ENCODE results near the gene FMN2. TPM values are rescaled to one million over a fixed set of nuclear protein-coding genes. Genes with fewer than 3 reads are reported as not detected.

Gene FMN2
- total RNA-seq, 3 donors from 2014 or later (not counting 1 experiment from before 2014, with no cell fraction given), result not detected

- Mint-ChIP-seq H3K36me3 (no peaks in the 10 kb centered on the region), H3K4me1 (no peaks in the 10 kb centered on the region), H3K4me3 (no peak overlapping the region), H3K27me3 (ENCODE audit: low read depth in 2 of 2) (peaks cover 0 to 2% of the 10 kb centered on the region in 2 donors), H3K9me3 (peaks cover 2 to 7% of the 10 kb centered on the region in 2 donors), H3K27ac (no peak overlapping the region)
- intact Hi-C loops (cut with micrococcal nuclease), result no loop called here
- Histone ChIP-seq H3K27me3 (ENCODE audit: control insufficient read depth, insufficient read depth, low read length) (no peaks in the 10 kb centered on the region), H3K9me3 (ENCODE audit: control insufficient read depth, insufficient read depth, low read length) (no peaks in the 10 kb centered on the region), H3K27ac (ENCODE audit: low read length) (no peak overlapping the region), H3K4me1 (ENCODE audit: control insufficient read depth, insufficient read depth, low read length) (no peaks in the 10 kb centered on the region), H3K4me3 (ENCODE audit: low read length) (no peak overlapping the region), H3K36me3 (ENCODE audit: control insufficient read depth, insufficient read depth, low read length) (no peaks in the 10 kb centered on the region)
- ATAC-seq, result no peak
- no peak for DNase-seq
- 95% methylated on average over 6 of the region's 7 CpGs for WGBS (ENCODE audit: insufficient coverage)
- no peak for TF ChIP-seq CTCF (IDR thresholded peaks at IDR 0.05)
Observed at GRCh38 chr1:240068961-240069360, 22.7 kb upstream of the FMN2 start.

GRCh38 chr1:240070188-240070587, 21.5 kb upstream of the FMN2 start:
- H3K4me3 Mint-ChIP-seq, result no peak overlapping the region
- H3K27me3 Mint-ChIP-seq (ENCODE audit: low read depth in 2 of 2), result peaks cover 0 to 2% of the 10 kb centered on the region in 2 donors
- DNase-seq (no peak), ATAC-seq (no peak)
- intact Hi-C loops (cut with micrococcal nuclease), result no loop called here
- H3K36me3 ChIP-seq (ENCODE audit: control insufficient read depth, insufficient read depth, low read length), result no peaks in the 10 kb centered on the region
- no peak overlapping the region for H3K4me3 ChIP-seq (ENCODE audit: low read length)
- no peaks in the 10 kb centered on the region for H3K4me1 Mint-ChIP-seq
- peaks cover 2 to 7% of the 10 kb centered on the region in 2 donors for H3K9me3 Mint-ChIP-seq
- H3K4me1 ChIP-seq (ENCODE audit: control insufficient read depth, insufficient read depth, low read length), result no peaks in the 10 kb centered on the region
- no peaks in the 10 kb centered on the region for H3K27me3 ChIP-seq (ENCODE audit: control insufficient read depth, insufficient read depth, low read length)
- H3K9me3 ChIP-seq (ENCODE audit: control insufficient read depth, insufficient read depth, low read length), result no peaks in the 10 kb centered on the region
- no peak overlapping the region for H3K27ac Mint-ChIP-seq
- TF ChIP-seq CTCF (IDR thresholded peaks at IDR 0.05), result no peak
- H3K36me3 Mint-ChIP-seq, result no peaks in the 10 kb centered on the region
- no peak overlapping the region for H3K27ac ChIP-seq (ENCODE audit: low read length)

GRCh38 chr1:240073097-240073496, 18.6 kb upstream of the FMN2 start:
- WGBS (ENCODE audit: insufficient coverage), result 41% methylated on average over 3 of the region's 3 CpGs
- H3K27me3 Mint-ChIP-seq (ENCODE audit: low read depth in 2 of 2), result peaks cover 0 to 2% of the 10 kb centered on the region in 2 donors
- peaks cover 2 to 7% of the 10 kb centered on the region in 2 donors for H3K9me3 Mint-ChIP-seq
- Histone ChIP-seq H3K4me3 (ENCODE audit: low read length) (no peak overlapping the region), H3K9me3 (ENCODE audit: control insufficient read depth, insufficient read depth, low read length) (no peaks in the 10 kb centered on the region), H3K4me1 (ENCODE audit: control insufficient read depth, insufficient read depth, low read length) (no peaks in the 10 kb centered on the region), H3K36me3 (ENCODE audit: control insufficient read depth, insufficient read depth, low read length) (no peaks in the 10 kb centered on the region), H3K27ac (ENCODE audit: low read length) (no peak overlapping the region), H3K27me3 (ENCODE audit: control insufficient read depth, insufficient read depth, low read length) (no peaks in the 10 kb centered on the region)
- no peak for DNase-seq
- no peak overlapping the region for H3K4me3 Mint-ChIP-seq
- no peak for ATAC-seq
- no peak for TF ChIP-seq CTCF (IDR thresholded peaks at IDR 0.05)
- no peaks in the 10 kb centered on the region for H3K4me1 Mint-ChIP-seq
- H3K36me3 Mint-ChIP-seq, result no peaks in the 10 kb centered on the region
- H3K27ac Mint-ChIP-seq, result no peak overlapping the region
- intact Hi-C loops (cut with micrococcal nuclease), result no loop called here

GRCh38 chr1:240074422-240074821, 17.3 kb upstream of the FMN2 start:
- Histone ChIP-seq H3K4me3 (ENCODE audit: low read length) (no peak overlapping the region), H3K4me1 (ENCODE audit: control insufficient read depth, insufficient read depth, low read length) (no peaks in the 10 kb centered on the region), H3K36me3 (ENCODE audit: control insufficient read depth, insufficient read depth, low read length) (no peaks in the 10 kb centered on the region), H3K9me3 (ENCODE audit: control insufficient read depth, insufficient read depth, low read length) (no peaks in the 10 kb centered on the region), H3K27ac (ENCODE audit: low read length) (no peak overlapping the region), H3K27me3 (ENCODE audit: control insufficient read depth, insufficient read depth, low read length) (no peaks in the 10 kb centered on the region)
- WGBS (ENCODE audit: insufficient coverage), result 81% methylated on average over 5 of the region's 5 CpGs
- intact Hi-C loops (cut with micrococcal nuclease), result no loop called here
- Mint-ChIP-seq H3K27ac (no peak overlapping the region), H3K4me1 (no peaks in the 10 kb centered on the region), H3K9me3 (peaks cover 4 to 7% of the 10 kb centered on the region in 2 donors), H3K4me3 (no peak overlapping the region), H3K36me3 (no peaks in the 10 kb centered on the region), H3K27me3 (ENCODE audit: low read depth in 2 of 2) (peaks cover 0 to 2% of the 10 kb centered on the region in 2 donors)
- TF ChIP-seq CTCF (IDR thresholded peaks at IDR 0.05), result no peak
- DNase-seq, result no peak
- ATAC-seq, result no peak
